ENCODE data around the gene EYA3. TPM values are rescaled to one million over a fixed set of nuclear protein-coding genes. Genes with fewer than 3 reads are reported as not detected.

EYA3 gene
- total RNA-seq, 2 experiments from 2014 or later: 30.1 to 37.1 TPM

GRCh38 chr1:28112388-28113241, 24.2 kb upstream of the EYA3 start:
- ChIA-PET POLR2A (interaction anchor here (0.6 kb wide), 2 partner anchors 61 to 216 kb away, joined by 3 to 4 read pairs; partner anchors contain the start of gene MED18), CTCF (interaction anchor here (0.7 to 1.6 kb wide), 8 partner anchors 21 to 114 kb away, joined by 3 to 6 read pairs (median 4); no protein-coding TSS in a partner anchor)
- Mint-ChIP-seq H3K27ac (no peak overlapping the region), H3K9me3 (ENCODE audit: low read depth) (no peaks in the 10 kb centered on the region), H3K4me3 (no peak overlapping the region), H3K27me3 (peaks cover 3% of the 10 kb centered on the region), H3K4me1 (peaks cover 9% of the 10 kb centered on the region), H3K36me3 (ENCODE audit: low read depth) (no peaks in the 10 kb centered on the region)
- DNase-seq: no peak
- intact Hi-C loops (cut with DNase I, micrococcal nuclease): no loop called here
- peak; percentile 36 for ATAC-seq

GRCh38 chr1:28111157-28111556, 22.7 kb upstream of the EYA3 start:
- Mint-ChIP-seq H3K4me3 (no peak overlapping the region), H3K9me3 (ENCODE audit: low read depth) (no peaks in the 10 kb centered on the region), H3K27me3 (peaks cover 3% of the 10 kb centered on the region), H3K4me1 (peaks cover 9% of the 10 kb centered on the region), H3K27ac (no peak overlapping the region), H3K36me3 (ENCODE audit: low read depth) (no peaks in the 10 kb centered on the region)
- DNase-seq: no peak
- ATAC-seq: peak; percentile 45
- ChIA-PET POLR2A (no interaction called here), CTCF (interaction anchor here (0.7 to 1.6 kb wide), 3 partner anchors 25 to 58 kb away, joined by 3 to 5 read pairs (median 3); no protein-coding TSS in a partner anchor)
- intact Hi-C loops (cut with DNase I, micrococcal nuclease): no loop called here

- no peak overlapping the region for H3K27ac Mint-ChIP-seq
- DNase-seq (no peak), ATAC-seq (no peak)
- H3K4me3 Mint-ChIP-seq: no peak overlapping the region
- no peaks in the 10 kb centered on the region for H3K9me3 Mint-ChIP-seq (ENCODE audit: low read depth)
- H3K36me3 Mint-ChIP-seq (ENCODE audit: low read depth): no peaks in the 10 kb centered on the region
- H3K27me3 Mint-ChIP-seq: peaks cover 3% of the 10 kb centered on the region
- H3K4me1 Mint-ChIP-seq: peaks cover 9% of the 10 kb centered on the region
- ChIA-PET CTCF (interaction anchor here (0.7 to 1.5 kb wide), 2 partner anchors 35 to 59 kb away, joined by 3 read pairs; no protein-coding TSS in a partner anchor), POLR2A (no interaction called here)
- intact Hi-C loops (cut with DNase I, micrococcal nuclease): no loop called here
Measured at GRCh38 chr1:28110555-28110954, 22.1 kb upstream of the EYA3 start.

- ChIA-PET CTCF (interaction anchor here (0.5 to 1.8 kb wide), 6 partner anchors 15 to 466 kb away, joined by 3 to 5 read pairs (median 4); partner anchors contain the start of gene EYA3), POLR2A (interaction anchor here (1.1 kb wide), 1 partner anchor 10 kb away, joined by 4 read pairs; no protein-coding TSS in a partner anchor)
- peaks cover 3% of the 10 kb centered on the region for H3K4me1 Mint-ChIP-seq
- H3K27ac Mint-ChIP-seq: no peak overlapping the region
- intact Hi-C loops (cut with DNase I, micrococcal nuclease): no loop called here
- no peak overlapping the region for H3K4me3 Mint-ChIP-seq
- DNase-seq (no peak), ATAC-seq (no peak)
- no peaks in the 10 kb centered on the region for H3K36me3 Mint-ChIP-seq (ENCODE audit: low read depth)
- H3K9me3 Mint-ChIP-seq (ENCODE audit: low read depth): no peaks in the 10 kb centered on the region
- peaks cover 3% of the 10 kb centered on the region for H3K27me3 Mint-ChIP-seq
Measured at GRCh38 chr1:28109639-28110038, 21.2 kb upstream of the EYA3 start.

GRCh38 chr1:28108001-28108400, 19.6 kb upstream of the EYA3 start:
- Mint-ChIP-seq H3K4me3 (no peak overlapping the region), H3K27me3 (peaks cover 3% of the 10 kb centered on the region), H3K9me3 (ENCODE audit: low read depth) (no peaks in the 10 kb centered on the region), H3K27ac (no peak overlapping the region), H3K36me3 (ENCODE audit: low read depth) (no peaks in the 10 kb centered on the region), H3K4me1 (peaks cover 3% of the 10 kb centered on the region)
- no peak for ATAC-seq
- intact Hi-C loops (cut with DNase I, micrococcal nuclease): no loop called here
- no peak for DNase-seq
- POLR2A ChIA-PET: no interaction called here
- CTCF ChIA-PET: interaction anchor here (1.8 kb wide), 1 partner anchor 20 kb away, joined by 5 read pairs; the partner anchor contains the start of gene EYA3

GRCh38 chr1:28104866-28105467, 16.6 kb upstream of the EYA3 start:
- ATAC-seq (no peak), DNase-seq (no peak)
- H3K27me3 Mint-ChIP-seq: no peaks in the 10 kb centered on the region
- POLR2A ChIA-PET: no interaction called here
- H3K4me1 Mint-ChIP-seq: no peaks in the 10 kb centered on the region
- no peaks in the 10 kb centered on the region for H3K36me3 Mint-ChIP-seq (ENCODE audit: low read depth)
- CTCF ChIA-PET: no interaction called here
- intact Hi-C loops (cut with DNase I, micrococcal nuclease): no loop called here
- no peak overlapping the region for H3K4me3 Mint-ChIP-seq
- H3K9me3 Mint-ChIP-seq (ENCODE audit: low read depth): no peaks in the 10 kb centered on the region
- H3K27ac Mint-ChIP-seq: no peak overlapping the region

- no peak overlapping the region for H3K4me3 Mint-ChIP-seq
- ATAC-seq (no peak), DNase-seq (no peak)
- no peaks in the 10 kb centered on the region for H3K36me3 Mint-ChIP-seq (ENCODE audit: low read depth)
- no peaks in the 10 kb centered on the region for H3K4me1 Mint-ChIP-seq
- POLR2A ChIA-PET: interaction anchor here (0.6 to 0.7 kb wide), 2 partner anchors 28 to 97 kb away, joined by 3 read pairs; no protein-coding TSS in a partner anchor
- no peaks in the 10 kb centered on the region for H3K9me3 Mint-ChIP-seq (ENCODE audit: low read depth)
- no peak overlapping the region for H3K27ac Mint-ChIP-seq
- CTCF ChIA-PET: interaction anchor here (0.7 to 1.1 kb wide), 4 partner anchors 11 to 68 kb away, joined by 3 to 5 read pairs (median 4); no protein-coding TSS in a partner anchor
- peaks cover under 1% of the 10 kb centered on the region for H3K27me3 Mint-ChIP-seq
- intact Hi-C loops (cut with DNase I, micrococcal nuclease): no loop called here
Measured at GRCh38 chr1:28102189-28102588, 13.8 kb upstream of the EYA3 start.

- CTCF ChIA-PET: no interaction called here
Measured at GRCh38 chr1:28099050-28099769, 10.8 kb upstream of the EYA3 start.

GRCh38 chr1:28097100-28097472, 8.7 kb upstream of the EYA3 start:
- H3K27ac Mint-ChIP-seq: no peak overlapping the region
- intact Hi-C loops (cut with DNase I, micrococcal nuclease): no loop called here
- no peaks in the 10 kb centered on the region for H3K36me3 Mint-ChIP-seq (ENCODE audit: low read depth)
- no peak for ATAC-seq
- DNase-seq: no peak
- POLR2A ChIA-PET: no interaction called here
- H3K9me3 Mint-ChIP-seq (ENCODE audit: low read depth): no peaks in the 10 kb centered on the region
- H3K4me3 Mint-ChIP-seq: no peak overlapping the region
- CTCF ChIA-PET: interaction anchor here (0.7 kb wide), 1 partner anchor 112 kb away, joined by 3 read pairs; no protein-coding TSS in a partner anchor
- H3K27me3 Mint-ChIP-seq: peaks cover 12% of the 10 kb centered on the region
- H3K4me1 Mint-ChIP-seq: peaks cover 3% of the 10 kb centered on the region

More at GRCh38 chr1:28099050-28099769, 10.8 kb upstream of the EYA3 start:
- ATAC-seq (no peak), DNase-seq (no peak)
- no peak overlapping the region for H3K4me3 Mint-ChIP-seq
- POLR2A ChIA-PET: interaction anchor here (0.6 to 1.1 kb wide), 2 partner anchors 10 to 189 kb away, joined by 4 to 5 read pairs; no protein-coding TSS in a partner anchor
- peaks cover 3% of the 10 kb centered on the region for H3K4me1 Mint-ChIP-seq
- H3K36me3 Mint-ChIP-seq (ENCODE audit: low read depth): no peaks in the 10 kb centered on the region
- intact Hi-C loops (cut with DNase I, micrococcal nuclease): no loop called here
- H3K27ac Mint-ChIP-seq: no peak overlapping the region
- H3K27me3 Mint-ChIP-seq: peaks cover 12% of the 10 kb centered on the region
- H3K9me3 Mint-ChIP-seq (ENCODE audit: low read depth): no peaks in the 10 kb centered on the region

GRCh38 chr1:28096210-28097099, 8.0 kb upstream of the EYA3 start:
- no peak for DNase-seq
- ATAC-seq: peak; percentile 44
- H3K4me1 Mint-ChIP-seq: peaks cover 3% of the 10 kb centered on the region
- peaks cover 12% of the 10 kb centered on the region for H3K27me3 Mint-ChIP-seq
- ChIA-PET CTCF (interaction anchor here (0.7 kb wide), 1 partner anchor 113 kb away, joined by 3 read pairs; no protein-coding TSS in a partner anchor), POLR2A (interaction anchor here (0.7 kb wide), 1 partner anchor 1669 kb away, joined by 16 read pairs; no protein-coding TSS in a partner anchor)
- intact Hi-C loops (cut with DNase I, micrococcal nuclease): no loop called here
- no peak overlapping the region for H3K27ac Mint-ChIP-seq
- H3K36me3 Mint-ChIP-seq (ENCODE audit: low read depth): no peaks in the 10 kb centered on the region
- H3K9me3 Mint-ChIP-seq (ENCODE audit: low read depth): no peaks in the 10 kb centered on the region
- H3K4me3 Mint-ChIP-seq: no peak overlapping the region

Measured in activated CD4-positive, alpha-beta T cell treated with anti-CD3 and anti-CD28 coated beads for 36 hours (primary cell).